GM21515 (cell line): ENCODE results near the gene TMBIM6.
A peak's percentile ranks its signal among the peaks of the same experiment; 100 is the strongest.
"Not testable (repeated sequence)": the region's sequence is repeated elsewhere in the genome, so short reads cannot be mapped to it uniquely, and the experiment has no call there.

Source experiments
- ATAC-seq: cut with Tn5 transposase; IDR thresholded peaks from one replicate; pipeline ENCODE4 v1.9.1; 2021; ENCODE audit not compliant: unreplicated experiment

The TMBIM6 gene, protein sequence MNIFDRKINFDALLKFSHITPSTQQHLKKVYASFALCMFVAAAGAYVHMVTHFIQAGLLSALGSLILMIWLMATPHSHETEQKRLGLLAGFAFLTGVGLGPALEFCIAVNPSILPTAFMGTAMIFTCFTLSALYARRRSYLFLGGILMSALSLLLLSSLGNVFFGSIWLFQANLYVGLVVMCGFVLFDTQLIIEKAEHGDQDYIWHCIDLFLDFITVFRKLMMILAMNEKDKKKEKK

DNA sequence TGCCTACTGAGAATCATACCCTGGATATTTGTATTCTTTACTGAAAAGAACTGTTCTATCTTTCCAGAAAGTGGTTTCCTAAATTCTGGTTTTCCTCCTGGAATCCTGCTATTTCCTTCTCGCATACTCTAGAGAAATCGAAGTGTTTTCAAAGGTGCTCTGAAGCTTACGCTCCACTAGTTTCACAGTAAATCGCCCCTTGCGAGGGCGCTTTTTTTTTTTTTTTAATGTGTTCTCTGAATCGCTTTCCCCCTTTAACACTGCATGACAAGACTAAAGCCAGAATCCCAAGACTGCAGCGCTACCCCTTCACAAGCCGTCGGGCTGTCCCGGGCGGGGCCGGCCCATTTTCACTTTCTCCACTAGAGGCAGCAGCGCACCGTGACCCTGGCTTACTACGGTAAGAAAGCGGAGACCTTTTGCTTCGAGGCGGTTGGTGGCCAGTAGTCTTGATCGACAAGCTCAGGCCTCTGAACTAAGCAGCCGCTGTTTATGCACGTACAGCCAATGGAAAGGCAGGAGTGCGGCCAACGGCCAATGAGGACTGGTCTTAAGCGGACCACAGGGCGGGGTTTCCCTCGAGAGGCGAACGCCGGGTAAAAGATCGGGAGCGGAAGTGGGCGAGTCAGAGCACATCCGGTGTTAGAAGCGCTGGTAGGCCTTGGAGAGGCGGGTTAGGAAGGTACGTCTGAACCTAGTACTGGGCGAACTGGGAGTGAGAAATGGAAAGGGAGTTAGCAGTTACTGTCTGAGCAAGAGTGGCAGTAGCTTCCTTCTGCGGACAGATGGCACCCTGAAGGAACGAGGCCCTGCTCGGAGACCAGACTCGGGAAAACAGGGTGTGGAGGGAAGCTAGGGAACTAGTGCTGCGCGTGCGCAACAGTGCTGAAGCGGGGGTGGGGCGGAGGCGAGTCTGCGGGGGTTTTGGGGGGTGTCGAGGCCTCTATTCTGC lies at the start of gene TMBIM6:
Gene TMBIM6, plus strand, starts transcription at position 628 of the 952 bp plus-strand sequence. CDS start 10,937 bp downstream, outside the sequence.
- ATAC-seq: peak; percentile 90

DNA sequence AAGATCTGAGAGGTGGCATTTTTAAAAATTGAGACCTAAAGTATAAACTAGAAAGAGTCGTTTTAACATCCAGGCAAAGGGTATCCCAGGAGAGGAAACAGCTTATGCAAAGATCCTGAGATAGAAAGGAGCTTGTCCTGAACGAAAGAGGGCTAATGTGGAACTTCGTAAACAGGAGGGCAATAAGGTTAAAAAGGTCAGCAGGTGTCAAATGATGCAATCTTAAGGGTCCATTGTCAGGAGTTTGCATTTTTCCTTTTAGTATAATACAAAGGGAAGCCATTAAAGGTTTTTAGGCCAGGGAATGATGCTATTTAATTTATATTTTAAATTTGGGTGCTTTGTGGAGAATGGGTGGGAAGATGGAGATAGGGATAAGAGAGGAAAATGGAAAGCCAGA lies 48.5 kb upstream of the TMBIM6 start:
- no peak for ATAC-seq

DNA sequence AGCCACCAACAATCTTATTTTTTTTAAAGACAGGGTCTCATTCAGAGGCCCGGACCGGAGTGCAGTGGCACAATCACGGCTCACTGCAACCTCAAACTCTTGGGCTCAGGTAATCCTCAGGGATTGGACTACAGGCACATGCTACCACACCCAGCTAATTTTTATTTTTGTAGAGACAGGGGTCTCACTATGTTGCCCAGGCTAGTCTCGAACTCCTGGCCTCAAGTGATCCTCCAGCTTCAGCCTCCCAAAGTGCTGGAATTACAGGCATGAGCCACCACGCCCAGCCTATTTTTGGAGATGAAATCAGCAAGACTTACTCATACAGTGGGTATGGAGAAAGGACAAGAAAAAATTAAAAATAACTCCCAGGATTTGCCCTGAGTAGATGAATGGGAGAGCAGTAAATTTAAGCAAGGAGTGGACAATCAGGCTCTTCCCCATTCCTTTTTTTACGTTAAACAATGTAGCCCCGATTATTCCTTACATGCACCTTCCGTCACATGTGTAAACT lies 47.4 kb upstream of the TMBIM6 start:
- no peak for ATAC-seq

GRCh38 chr12:49696723-49697122 lies 44.6 kb upstream of the TMBIM6 start:
- ATAC-seq: no peak

- no peak for ATAC-seq
Measured at GRCh38 chr12:49697808-49698207, 43.5 kb upstream of the TMBIM6 start.

DNA sequence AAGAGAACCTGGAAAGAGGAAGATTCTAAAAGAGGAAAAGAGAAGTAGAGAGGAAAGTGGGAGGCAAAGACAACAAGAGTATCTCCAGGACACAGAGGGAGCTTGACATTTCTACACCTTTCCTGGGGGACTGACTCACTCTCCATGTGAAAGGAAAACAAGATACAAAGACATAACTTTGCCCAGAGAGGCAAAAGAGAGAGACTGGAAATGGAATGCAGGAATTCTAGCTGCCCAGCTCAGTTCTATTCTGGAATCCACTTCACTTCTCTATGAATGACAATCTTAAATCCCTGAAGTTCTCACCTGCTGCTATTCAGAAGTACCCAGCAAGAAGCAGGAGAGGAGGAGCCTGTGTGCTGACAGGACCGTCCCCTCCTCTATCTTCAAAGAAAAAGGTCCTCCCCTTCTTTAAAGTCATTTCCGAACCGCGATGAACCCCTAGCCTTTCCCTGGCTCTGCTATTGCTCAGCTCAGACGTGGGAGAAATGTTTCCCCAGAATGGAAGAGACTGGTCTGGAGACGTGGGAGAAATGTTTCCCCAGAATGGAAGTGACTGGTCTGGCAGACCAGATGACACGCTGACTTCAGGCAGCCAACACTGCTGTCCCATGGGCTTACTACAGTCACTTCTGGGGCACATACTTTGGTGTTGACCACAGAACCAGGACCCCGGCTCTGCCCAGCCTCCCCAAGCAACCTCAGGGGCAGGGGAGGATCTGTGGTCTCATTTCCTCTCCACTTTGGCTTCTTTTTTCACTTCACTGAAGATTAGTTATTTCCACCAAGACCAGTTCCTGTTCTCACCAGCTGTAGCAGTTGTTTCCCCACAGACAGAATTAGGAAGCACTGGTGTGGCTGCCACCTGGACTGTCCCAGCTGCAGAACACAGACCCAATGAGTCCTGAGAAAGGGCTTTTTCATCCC lies 42.5 kb upstream of the TMBIM6 start:
- ATAC-seq: peak; percentile 69

- no peak for ATAC-seq
Measured at GRCh38 chr12:49702009-49702408, 39.3 kb upstream of the TMBIM6 start.

DNA sequence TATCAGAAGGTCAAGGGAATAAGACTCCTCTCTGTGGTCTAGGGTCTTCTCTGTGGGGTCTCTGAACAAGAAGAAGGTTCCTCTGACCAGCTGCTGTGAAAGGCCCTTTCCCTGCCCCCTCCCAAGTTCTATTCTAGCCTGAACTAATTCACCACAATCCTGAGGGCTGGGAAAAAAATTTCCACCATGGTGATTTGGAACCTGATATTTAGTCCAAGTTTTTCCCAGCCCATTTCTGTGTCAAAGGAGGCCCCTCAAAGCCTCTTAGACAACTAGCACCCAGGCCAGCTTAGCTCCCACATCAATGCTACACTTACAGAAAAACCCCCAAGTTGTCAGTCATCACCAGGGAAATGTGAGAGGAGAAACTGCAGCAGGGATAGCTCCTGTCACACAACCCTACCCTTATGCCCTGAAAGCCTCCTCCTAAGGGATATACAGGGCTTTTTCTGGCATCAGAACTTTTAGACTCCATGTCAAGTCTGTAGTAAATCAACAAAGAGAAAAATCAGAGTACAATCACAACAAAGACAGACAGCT lies 38.6 kb upstream of the TMBIM6 start:
- no peak for ATAC-seq

DNA sequence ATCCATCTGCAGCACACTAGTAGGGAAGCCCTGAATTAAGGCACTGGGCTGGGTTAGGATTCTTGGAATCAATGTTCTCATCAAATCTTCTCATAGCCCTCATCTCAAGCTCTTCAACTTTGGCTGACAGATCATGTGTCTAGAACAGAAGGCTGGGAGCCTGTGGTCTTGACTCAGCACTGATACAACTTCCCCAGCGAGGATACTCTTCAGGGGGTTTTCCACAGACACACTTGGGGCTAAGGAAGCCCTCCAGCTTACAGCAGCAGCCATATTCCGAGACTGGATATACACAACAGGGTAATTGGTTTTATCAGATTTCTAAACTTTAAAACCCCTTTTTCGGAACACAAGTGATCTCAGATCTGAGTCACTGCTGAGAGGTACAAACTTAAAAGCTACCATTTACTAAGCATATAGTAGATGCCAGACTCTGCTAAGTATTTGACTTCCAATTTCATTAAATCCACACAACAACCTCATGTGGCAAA lies 37.7 kb upstream of the TMBIM6 start:
- no peak for ATAC-seq

- ATAC-seq: no peak
Measured at GRCh38 chr12:49705479-49706134, 35.8 kb upstream of the TMBIM6 start.

GRCh38 chr12:49706351-49707127 lies 34.8 kb upstream of the TMBIM6 start:
- peak; percentile 17 for ATAC-seq

DNA sequence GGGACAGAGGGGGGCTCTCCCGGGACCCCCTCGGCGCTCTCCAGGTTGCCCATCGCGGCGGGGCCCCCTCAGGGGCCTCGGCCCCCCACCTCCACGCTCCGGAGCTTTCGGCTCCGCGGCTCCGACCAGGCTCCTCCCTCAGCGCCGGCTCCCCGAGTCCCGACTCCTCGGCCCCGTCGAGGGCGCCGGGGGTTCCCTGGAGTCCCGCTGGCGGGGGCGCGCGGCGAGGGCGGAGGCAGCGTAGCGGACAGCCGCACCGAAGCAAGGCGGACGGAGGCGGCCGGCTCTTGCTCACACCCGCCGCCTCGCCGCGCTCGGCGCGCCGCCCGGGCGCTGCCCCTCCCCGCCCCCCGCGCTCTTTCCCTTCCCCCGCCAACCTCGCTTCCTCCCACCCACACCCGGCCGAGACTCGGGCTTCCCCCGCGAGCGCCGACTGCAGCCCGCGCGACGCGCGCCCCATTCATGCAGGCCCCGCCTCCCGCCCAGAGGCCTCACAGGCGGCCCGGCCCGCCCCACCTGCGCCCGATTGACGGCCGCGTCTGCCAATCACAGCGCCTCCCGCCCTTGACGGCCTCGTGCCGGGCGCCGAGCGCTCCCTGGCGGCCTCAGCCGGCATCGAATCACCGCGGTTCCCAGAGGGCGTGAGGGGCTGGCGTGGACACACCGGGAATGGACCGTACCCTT lies 34.1 kb upstream of the TMBIM6 start, which contains the start of gene FMNL3:
Gene FMNL3, minus strand, starts transcription at position 278 of the 684 bp plus-strand sequence. Its CDS starts 225 bp downstream, at position 53.
- ATAC-seq: peak; percentile 78

DNA sequence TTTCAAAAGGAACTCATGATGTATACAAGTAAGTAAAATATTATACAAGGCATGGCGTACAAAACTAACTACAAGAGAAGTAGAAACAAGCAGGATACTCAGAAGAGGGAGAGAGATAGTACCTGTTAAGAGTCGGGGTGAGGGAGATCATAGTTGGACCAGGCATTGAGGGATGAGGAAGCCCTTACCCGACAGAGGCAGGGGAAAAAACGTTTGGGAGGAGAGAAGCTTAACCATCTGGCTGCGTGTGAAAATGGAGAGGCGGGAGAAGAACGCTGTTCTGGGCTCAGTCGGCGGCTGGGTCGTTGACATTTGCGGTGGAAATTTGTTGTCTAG lies 33.6 kb upstream of the TMBIM6 start:
- no peak for ATAC-seq

- ATAC-seq: no peak
Measured at GRCh38 chr12:49708851-49709250, 32.5 kb upstream of the TMBIM6 start.

- not testable (repeated sequence) for ATAC-seq
Measured at GRCh38 chr12:49713952-49714351, 27.4 kb upstream of the TMBIM6 start.

- peak; percentile 66 for ATAC-seq
Measured at GRCh38 chr12:49716553-49716952, 24.8 kb upstream of the TMBIM6 start.

GRCh38 chr12:49717800-49718199 lies 23.6 kb upstream of the TMBIM6 start:
- ATAC-seq: not testable (repeated sequence)

- ATAC-seq: no peak
Measured at GRCh38 chr12:49720214-49720613, 21.1 kb upstream of the TMBIM6 start.
